CD4-positive, alpha-beta T cell treated with Interleukin-17A for 4 hours (primary cell): Measurements from ENCODE around the gene GNS.

ENCODE experiments used
- DNase-seq: peaks from one replicate; pipeline ENCODE4 v3.0.0-alpha.2; 2020; ENCODE audit warnings: mixed read lengths

The GNS gene

DNA sequence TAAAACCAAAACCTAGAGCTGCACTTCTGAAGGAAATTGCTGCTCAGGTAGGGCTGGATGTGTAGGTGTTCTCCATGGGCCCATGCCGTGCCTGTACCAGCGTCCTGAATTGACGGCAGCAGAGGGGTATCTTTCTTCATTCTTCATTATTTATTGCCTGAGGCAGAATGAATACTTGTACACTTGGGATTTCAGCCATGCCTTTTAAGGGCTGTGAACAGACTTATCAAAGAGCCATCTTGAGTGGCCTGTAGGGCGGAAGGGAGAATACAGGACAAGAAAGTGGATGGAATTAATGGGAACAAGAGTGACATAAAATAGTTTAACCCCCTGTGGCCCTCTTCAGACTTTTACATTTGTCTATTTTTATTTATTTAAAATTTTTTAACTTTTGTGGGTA is 87.5 kb downstream of the GNS start:
- DNase-seq: no peak

DNA sequence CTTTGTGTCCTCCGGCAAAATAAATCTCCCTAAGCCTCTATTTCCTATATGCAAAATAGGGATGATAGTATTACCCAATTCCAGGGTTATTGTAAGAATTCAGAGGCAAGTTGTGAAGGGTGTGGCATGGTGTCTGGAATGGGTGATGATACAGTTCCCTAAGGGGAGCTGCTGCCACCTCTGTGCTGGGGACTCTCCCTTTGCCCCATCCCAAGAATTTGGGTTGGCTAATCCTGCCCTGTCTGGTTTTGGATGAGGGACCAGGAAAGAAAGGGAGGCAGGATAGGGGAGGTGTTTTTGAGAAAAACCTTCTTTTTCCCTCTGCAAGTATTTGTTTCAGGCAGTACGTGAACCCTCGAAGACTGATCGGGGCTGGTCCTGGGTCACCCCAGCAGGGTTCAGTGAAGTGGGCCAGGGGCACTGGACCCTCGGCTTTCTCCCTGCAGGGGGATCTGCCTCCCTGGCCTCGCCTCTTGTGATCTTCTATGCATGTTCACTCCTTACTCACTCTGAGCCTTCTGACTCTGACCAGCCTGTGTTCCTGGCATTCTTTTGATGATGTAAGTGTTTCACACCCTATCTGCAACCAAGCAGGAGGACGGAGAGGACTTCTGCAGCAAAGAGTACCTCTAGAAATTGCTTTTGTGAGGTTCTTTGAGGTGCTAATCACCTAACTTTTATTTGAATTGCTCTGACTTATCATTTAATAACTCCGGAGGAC is 88.1 kb downstream of the GNS start:
- DNase-seq: peak; percentile 50

DNA sequence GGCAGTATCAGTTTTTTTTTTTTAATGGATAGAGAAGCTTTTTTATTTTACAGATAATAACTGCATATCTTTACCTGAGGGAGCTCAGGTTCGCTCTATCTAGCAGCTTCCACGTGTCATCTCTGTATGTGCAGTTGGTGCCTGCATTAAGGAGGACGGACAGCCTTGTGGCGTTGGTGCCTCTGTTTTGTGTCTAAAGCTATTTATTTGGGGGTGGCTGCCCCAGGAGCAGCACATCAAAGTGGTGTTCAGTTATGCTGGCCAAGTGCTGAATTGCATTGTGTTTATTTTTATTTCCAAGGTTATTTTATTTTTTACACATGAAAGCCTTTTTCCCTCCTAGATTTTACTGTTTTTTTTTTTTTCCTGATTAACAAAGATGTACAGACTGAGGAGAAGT is 89.2 kb downstream of the GNS start:
- peak; percentile 32 for DNase-seq

DNA sequence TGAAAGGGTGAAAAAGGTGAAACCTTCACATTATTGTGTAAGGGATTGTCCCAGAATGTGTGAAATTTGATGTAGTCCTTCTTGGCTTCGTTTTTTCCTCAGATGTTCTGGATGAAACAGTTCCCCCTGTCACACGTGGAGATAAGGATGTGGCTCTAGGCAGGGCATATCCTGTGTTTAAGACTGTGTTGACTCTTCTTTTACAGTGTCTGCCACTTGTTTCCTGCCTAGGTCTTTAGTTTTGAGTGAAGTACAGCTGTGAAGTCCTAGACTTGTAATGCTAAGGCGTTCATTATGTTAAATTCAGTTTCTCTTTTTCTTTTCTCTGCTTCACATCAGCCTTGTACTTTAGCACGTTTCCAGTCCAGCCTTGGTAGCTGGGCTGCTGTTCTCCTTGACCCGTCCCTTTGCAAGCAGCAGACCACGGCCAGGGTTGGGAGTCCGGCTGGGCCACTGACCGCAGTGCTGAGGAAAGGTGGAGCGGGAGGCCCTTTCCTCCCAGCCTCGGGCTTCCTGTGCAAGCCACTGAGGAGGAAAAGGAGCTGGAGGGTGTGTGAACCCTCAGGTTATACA is 89.8 kb downstream of the GNS start:
- peak; percentile 54 for DNase-seq

DNA sequence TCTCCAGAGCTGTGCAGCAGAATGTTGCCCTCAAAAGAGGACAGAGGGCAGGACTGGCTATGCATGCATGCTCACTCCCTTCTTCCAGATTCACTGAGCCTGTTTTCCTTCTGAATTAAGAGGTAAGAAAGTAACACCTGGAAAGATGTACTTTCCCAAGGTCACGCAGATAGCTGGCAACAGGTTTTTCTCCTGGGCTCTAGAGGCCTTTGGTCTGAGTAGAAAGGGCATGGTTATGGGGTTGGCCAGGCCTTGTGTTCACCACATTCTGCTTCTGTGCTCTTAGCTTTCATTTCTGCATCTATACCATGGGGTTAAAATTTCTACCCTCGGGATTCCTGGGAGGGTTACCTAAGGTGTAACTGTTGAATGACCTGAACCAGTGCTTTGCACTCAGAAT is 91.4 kb downstream of the GNS start:
- no peak for DNase-seq

- no peak for DNase-seq
Observed at GRCh38 chr12:64666054-64666914, 92.9 kb downstream of the GNS start.

DNA sequence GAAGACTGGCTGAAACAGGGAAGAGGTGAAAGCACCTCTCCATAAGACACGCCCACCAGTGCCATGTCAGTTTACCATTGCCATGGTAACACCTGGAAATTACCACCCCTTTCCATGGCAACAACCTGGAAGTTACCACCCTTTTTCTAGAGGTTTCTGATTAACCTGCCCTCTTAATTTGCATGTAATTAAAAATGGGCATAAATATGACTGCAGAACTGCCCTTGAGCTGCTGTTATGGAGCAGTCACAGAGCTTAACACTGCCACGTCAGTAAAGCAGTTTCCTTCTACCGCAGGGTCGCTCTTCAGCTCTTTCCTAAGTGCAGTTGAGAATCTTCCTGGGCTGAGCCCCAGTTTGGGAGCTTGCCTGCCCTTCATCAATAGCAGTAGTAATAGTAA is 93.7 kb downstream of the GNS start:
- peak; percentile 50 for DNase-seq
